Motor neuron (in vitro differentiated cells): Measurements from ENCODE around the gene KDELR3. TPM values are rescaled to one million over a fixed set of nuclear protein-coding genes. Genes with fewer than 3 reads are reported as not detected.

Experiments
- ATAC-seq, 8 experiments: fragments of 200-7000 bp; cut with Tn5 transposase; replicated peaks in 6 of 8; 2 replicates each; pipeline ENCODE4 v1.8.0; 2021; ENCODE audit warnings: mild to moderate bottlenecking in 8 of 8, moderate library complexity in 8 of 8
- H3K27ac ChIP-seq, 2 donors: fragments of 250-450 bp; sonication (Bioruptor Pico); 2 replicates each; pipeline ENCODE4 v1.9.0; 2021; ENCODE audit warnings: antibody characterized with exemption in 2 of 2, mild to moderate bottlenecking in 2 of 2, moderate library complexity in 1 of 2
- H3K4me1 ChIP-seq, 2 donors: fragments of 250-450 bp; sonication (Bioruptor Pico); replicated peaks in 1 of 2; 2 replicates each; pipeline ENCODE4 v1.6.1; 2021; ENCODE audit warnings: antibody characterized with exemption in 2 of 2, mild to moderate bottlenecking in 2 of 2, moderate library complexity in 1 of 2
- H3K4me3 ChIP-seq, 5 donors: fragments of 250-450 bp; sonication (Bioruptor Pico); 2 replicates each; pipeline ENCODE4 v1.9.0; 2021; ENCODE audit warnings: antibody characterized with exemption in 5 of 5, mild to moderate bottlenecking in 5 of 5, moderate library complexity in 4 of 5
- WGBS, 10 experiments: fragments of 450-650 bp; shearing (Covaris generic); methylation state at CpG; one replicate each; pipeline ENCODE4 v1.0.0; 2022; 5-methylcytosine and 5-hydroxymethylcytosine counted together
- in situ Hi-C, 9 experiments: fragments of 400-800 bp; cut with MboI; loops; one replicate each; pipeline ENCODE4 v1.15.0; 2021; ENCODE audit warnings: low sequenced_read_pairs in 9 of 9, low pct_unique_long_range_greater_than_20kb in 2 of 9; ENCODE audit not compliant: unreplicated experiment in 9 of 9
- total RNA-seq, 8 experiments: library from RNA; unstranded; fragments of 300-600 nt; gene quantifications; 2 replicates each; pipeline versions ENCODE4 v1.2.3 to v1.2.4, GENCODE V29; 2022

The KDELR3 gene
- total RNA-seq: 10 to 100 TPM in 2 of 8 experiments, 1 to 10 TPM in 6; 2.4 to 34.6 (median 7.3) TPM

DNA sequence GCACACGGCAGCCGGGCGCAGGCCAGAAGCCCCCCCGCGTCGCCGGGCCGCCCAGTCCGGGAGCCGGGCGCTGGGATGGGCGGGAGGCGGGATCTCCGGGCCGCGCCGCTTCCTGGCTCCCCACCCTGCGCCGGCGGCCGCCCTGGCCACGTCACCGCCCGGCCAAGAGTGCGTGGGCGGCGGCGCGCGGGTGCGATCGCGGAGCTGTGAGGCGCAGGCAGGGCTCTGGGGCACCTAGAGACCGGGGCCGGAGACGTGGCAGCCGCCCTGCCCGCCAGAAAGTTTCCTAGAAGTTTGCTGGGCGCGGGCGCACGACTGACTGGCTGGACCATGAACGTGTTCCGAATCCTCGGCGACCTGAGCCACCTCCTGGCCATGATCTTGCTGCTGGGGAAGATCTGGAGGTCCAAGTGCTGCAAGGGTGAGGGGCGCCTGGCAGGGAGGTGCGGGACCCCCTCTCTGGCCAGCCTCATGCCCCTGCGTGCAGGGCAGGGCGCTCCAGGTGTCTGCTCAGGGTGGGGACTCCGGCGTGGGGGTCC lies at the start of gene KDELR3:
KDELR3 (plus strand) TSS at position 193 of the 539 bp plus-strand sequence; CDS start at position 331, 138 bp downstream.
- peaks cover 10 to 18% of the 10 kb centered on the region in 2 donors for H3K4me1 ChIP-seq
- H3K4me3 ChIP-seq: peak within 1 kb of the TSS in 4 of 5 donors; percentile 11 to 37 (median 31)
- in situ Hi-C loops: no loop called here
- WGBS, 10 experiments: 0 to 45% (median 4%) methylated on average over 2 to 15 of the region's 53 CpGs; no CpG with 5 or more reads in 4 of the 10 experiments
- ATAC-seq: peak; percentile 65 to 96 (median 75)
- H3K27ac ChIP-seq: no peak within 1 kb of the TSS

DNA sequence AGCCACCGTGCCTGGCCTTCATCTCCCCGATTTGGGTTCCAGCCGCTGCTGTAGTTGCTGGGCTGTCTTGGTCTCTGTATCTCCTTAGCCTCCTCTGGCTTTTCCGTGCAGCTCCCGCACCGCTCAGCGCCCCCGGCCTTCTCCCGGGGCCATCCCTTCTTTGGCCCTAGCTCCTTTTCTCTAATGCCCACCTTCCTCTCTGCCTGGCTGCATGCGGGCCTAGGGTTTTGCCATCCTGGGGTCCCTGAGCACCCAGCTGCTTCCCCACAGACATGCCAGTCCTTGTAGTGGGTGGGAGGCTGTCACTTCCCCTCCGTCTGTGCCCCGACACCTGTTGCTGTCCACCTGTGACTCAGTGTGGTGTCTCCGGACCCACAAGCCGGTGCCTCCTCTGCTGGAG lies 49.3 kb upstream of the KDELR3 start:
- WGBS, 10 experiments: 67 to 100% (median 91%) methylated on average over 2 to 11 of the region's 14 CpGs; no CpG with 5 or more reads in 2 of the 10 experiments
- in situ Hi-C loops: no loop called here
- Histone ChIP-seq H3K4me3 (no peak overlapping the region), H3K27ac (no peak overlapping the region), H3K4me1 (peaks cover 7 to 32% of the 10 kb centered on the region in 2 donors)
- ATAC-seq: no peak

DNA sequence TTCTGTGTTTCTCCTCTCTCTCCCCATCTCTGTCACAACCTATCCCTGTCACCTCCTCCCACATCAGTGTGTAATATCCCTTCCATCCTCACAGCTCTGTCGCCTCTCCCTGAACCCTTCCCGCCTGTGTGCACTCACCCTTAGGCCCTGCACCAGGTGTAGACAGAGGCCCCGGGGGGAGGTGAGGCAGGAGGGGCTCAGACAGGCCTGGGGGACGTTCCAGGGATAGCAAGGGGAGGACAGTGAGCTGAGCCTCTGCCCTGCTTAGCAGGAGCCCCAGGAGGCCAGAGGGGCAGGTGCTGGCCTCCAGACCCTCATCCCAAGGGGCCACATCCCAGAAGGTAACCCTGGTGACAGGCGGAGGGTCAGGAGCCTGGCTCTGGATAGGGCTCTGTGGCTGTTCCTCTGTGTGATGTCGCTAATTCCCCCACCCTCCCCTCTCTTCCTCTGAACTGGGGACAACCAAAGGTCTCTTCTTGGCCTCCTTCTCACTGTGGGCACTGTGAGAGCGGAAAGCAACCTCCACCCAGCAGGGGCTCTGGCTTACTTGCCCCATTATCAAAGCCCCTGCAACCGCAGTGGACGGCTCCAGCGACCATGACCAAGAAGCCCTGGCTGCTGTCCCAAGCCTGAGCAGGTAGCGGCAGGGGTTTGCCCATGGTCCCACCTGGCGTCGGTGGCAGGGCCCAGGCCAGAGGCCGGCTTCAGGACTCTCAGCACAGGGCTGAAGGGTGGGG lies 48.6 kb upstream of the KDELR3 start:
- Histone ChIP-seq H3K4me3 (no peak overlapping the region), H3K27ac (no peak overlapping the region), H3K4me1 (peaks cover 7 to 39% of the 10 kb centered on the region in 2 donors)
- in situ Hi-C loops: no loop called here
- 60 to 100% (median 83%) methylated on average over 1 to 4 of the region's 14 CpGs; no CpG with 5 or more reads in 6 of the 10 experiments for WGBS, 10 experiments
- ATAC-seq: peak in 5 of 8 experiments; percentile 7 to 20 (median 17)

DNA sequence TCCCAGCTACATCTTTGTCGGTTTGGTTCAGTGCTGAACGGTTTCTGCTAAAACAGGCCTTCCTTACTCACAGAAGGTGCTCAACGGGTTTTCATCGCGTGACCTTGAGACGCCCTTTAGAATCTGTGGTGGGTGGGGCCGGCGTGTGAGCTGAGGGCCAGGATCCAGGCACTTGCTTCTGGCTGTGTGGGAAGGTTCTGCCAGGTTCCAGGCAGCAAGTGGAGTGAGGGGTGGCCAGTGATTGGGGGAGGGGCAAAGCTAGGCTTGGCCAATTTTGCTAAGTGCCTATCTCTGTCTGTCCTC lies 48.1 kb upstream of the KDELR3 start:
- Histone ChIP-seq H3K4me1 (peaks cover 7 to 43% of the 10 kb centered on the region in 2 donors), H3K4me3 (no peak overlapping the region), H3K27ac (no peak overlapping the region)
- peak in 1 of 8 experiments; percentile 16 for ATAC-seq
- in situ Hi-C loops: no loop called here
- WGBS, 10 experiments: 79 to 80% methylated on average over 1 to 6 of the region's 8 CpGs; no CpG with 5 or more reads in 8 of the 10 experiments

DNA sequence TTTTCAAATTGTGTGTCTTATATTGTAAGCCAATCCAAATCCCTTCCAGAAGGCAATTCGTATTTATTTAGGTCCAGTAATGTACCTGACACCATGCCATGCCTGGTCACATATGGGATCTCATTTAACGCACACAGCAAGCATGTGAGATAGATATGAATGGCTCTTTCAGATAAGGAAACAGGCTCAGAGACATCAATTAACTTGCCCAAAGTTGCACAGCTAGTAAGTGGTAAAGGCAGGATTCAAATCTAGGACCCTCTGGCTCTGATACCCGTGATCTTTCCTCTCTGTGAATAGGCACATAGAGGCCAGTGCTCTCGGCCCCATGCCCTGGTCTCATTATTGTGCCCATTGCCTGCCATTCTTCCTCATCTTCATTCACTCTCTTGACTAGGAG lies 47.2 kb upstream of the KDELR3 start:
- Histone ChIP-seq H3K27ac (no peak overlapping the region), H3K4me3 (no peak overlapping the region), H3K4me1 (peaks cover 3 to 38% of the 10 kb centered on the region in 2 donors)
- no peak for ATAC-seq
- in situ Hi-C loops: no loop called here
- WGBS, 10 experiments: 69 to 100% (median 100%) methylated on average over 1 to 3 of the region's 4 CpGs; no CpG with 5 or more reads in 3 of the 10 experiments

DNA sequence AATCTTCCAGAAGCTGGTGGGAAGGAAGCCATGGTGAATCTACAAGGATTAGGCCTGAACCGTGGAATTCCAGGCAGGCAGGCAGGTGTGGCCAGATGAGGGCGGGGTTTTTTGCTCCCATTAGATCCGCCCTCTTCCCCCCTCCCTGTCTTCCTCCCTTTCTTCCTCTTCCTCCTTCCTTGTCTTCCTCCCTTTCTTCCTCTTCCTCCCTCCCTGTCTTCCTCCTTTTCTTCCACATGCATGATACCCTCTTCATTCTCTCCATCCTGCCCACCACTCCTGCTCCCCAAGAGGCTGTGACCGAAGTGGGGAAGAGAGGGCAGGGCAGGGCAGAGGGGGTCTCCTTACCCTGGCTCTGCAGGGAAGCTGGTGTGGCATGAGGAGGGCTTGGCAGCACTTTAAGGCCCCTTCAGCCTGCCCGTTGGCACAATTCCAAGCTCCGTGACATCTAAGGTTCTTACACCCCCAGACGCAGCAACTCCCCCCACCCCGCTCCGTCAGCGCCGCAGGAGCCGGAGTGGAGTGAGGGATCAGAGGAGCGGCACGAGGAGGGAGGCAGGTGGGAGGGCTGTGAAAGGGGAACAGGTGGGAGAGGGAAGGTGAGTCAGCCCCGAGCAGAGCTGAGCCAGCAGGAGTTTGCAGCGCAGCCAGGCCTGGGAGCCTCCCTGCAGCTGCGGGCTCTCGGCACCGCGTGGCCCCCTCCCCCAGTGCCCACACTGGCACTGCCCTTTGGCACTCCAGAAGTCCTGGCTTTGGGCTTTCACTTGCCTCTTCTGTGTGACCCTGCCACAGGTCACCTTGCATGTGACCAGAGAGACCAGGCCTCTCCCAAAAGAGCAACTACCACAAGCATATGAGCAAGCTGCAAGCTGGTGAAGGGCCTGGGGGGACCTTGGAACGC lies 45.0 kb upstream of the KDELR3 start:
- peak overlapping the region in 1 of 2 donors; percentile 26 for H3K27ac ChIP-seq
- WGBS, 10 experiments: 17 to 94% (median 50%) methylated on average over 1 to 10 of the region's 21 CpGs; no CpG with 5 or more reads in 2 of the 10 experiments

DNA sequence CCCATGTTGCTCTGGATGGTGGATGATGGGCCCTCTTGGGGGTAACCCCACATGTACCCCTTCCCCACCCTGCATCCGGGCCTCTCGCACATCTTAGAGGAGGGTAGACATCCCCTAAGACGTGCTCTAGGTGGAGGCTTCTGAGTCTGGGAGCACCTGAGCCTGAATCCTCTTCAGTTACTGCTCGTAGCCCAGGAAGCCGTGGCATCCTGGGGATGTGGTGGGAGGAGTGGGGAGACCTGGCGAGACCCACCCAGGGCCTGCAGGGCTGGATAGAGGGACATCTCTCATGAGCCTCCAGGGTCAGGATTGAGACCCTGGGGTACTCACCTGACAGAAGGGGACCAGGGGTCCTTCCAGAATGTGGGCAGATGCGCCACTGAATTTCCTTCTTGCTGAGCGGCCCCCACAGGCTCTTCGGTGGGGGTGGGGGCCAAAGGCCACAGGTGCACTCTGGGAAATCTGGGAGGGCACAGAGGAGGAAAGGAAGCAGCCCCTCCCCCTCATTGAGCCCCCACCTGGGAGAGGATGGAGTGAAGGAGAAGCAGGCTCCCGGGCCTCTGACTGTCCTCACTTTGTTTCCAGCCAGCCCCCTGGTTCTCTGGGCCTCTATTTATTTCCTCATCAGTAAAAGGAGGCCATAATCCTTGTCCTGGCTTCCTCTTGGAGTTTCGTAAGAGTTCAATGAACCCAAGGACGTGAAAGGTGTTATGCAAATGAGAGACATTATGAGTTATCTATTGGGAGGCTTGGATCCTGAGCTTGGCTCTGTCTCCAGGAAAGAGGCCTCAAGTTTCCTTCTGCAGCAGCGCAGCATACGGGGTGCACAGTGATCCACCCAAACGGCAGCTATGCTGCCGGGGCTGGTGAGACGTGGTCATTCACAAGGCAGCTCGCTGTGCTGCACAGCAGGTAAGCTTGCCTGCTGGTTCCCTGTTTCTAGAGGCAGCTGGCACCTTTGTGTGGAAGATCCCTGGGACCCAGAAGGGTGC lies 44.1 kb upstream of the KDELR3 start:
- peak in 3 of 8 experiments; percentile 6 to 18 (median 11) for ATAC-seq
- H3K4me3 ChIP-seq: no peak overlapping the region
- 43 to 93% (median 89%) methylated on average over 2 to 9 of the region's 18 CpGs; no CpG with 5 or more reads in 5 of the 10 experiments for WGBS, 10 experiments
- H3K4me1 ChIP-seq: peaks cover 3 to 38% of the 10 kb centered on the region in 2 donors
- in situ Hi-C loops: no loop called here
- H3K27ac ChIP-seq: peak overlapping the region in 1 of 2 donors; percentile 26

More for the DNA sequence above, 45.0 kb upstream of the KDELR3 start:
- ATAC-seq: peak in 5 of 8 experiments; percentile 11 to 46 (median 33)
- no peak overlapping the region for H3K4me3 ChIP-seq
- H3K4me1 ChIP-seq: peaks cover 3 to 38% of the 10 kb centered on the region in 2 donors
- in situ Hi-C loops: no loop called here

DNA sequence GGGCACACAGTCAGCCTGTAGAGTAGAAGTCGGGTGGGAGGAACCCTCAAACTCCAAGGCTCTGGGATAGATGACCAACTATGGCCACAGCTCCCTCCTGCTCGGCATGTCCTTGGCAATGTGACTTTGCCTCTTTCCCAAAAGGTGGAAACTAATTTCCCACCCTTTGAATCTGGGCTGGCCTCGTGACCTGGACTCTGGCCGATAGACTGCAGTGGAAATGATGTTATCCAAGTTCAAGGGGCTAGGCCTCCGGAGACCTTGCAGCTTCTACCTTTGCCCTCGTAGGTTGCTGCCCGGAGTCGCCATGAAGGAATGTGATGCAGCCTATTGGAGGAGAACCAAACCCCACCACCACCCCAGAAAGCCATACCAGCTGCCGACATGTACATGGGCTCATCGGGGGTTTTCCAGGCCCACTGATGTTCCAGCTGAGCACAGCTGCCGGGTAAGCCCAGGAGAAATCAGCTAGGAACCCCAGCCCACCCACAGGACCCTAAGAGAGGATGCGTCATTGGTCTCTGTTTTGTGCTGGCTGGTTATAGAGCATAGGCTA lies 43.3 kb upstream of the KDELR3 start:
- no peak overlapping the region for H3K4me3 ChIP-seq
- H3K27ac ChIP-seq: no peak overlapping the region
- WGBS, 10 experiments: 54 to 85% (median 74%) methylated on average over 1 to 7 of the region's 12 CpGs; no CpG with 5 or more reads in 6 of the 10 experiments
- in situ Hi-C loops: no loop called here
- no peak for ATAC-seq
- H3K4me1 ChIP-seq: peaks cover 8 to 35% of the 10 kb centered on the region in 2 donors

DNA sequence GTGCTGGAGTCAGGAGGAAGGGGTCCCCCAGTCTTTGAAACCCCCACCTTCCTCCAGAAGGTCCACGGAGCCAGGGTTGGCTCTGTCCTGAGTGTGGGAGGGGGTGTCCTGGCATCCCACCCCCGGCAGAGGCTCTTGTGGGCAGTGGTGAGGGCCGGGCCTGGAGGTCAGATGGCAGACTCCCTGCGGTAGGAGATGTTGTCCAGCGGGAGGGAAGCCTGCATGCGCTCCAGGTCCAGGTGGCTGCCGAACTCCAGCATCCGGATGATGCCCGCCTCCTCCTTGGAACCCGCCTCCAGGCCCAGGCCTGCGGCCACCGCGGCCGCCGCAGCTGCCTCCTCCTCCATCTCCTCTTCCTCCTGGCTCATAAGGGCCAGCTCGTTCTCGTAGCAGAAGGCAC lies 41.3 kb upstream of the KDELR3 start:
- H3K4me1 ChIP-seq: peaks cover 9 to 48% of the 10 kb centered on the region in 2 donors
- WGBS, 10 experiments: 57 to 100% (median 93%) methylated on average over 2 to 7 of the region's 17 CpGs; no CpG with 5 or more reads in 5 of the 10 experiments
- in situ Hi-C loops: no loop called here
- no peak for ATAC-seq
- no peak overlapping the region for H3K27ac ChIP-seq
- no peak overlapping the region for H3K4me3 ChIP-seq

DNA sequence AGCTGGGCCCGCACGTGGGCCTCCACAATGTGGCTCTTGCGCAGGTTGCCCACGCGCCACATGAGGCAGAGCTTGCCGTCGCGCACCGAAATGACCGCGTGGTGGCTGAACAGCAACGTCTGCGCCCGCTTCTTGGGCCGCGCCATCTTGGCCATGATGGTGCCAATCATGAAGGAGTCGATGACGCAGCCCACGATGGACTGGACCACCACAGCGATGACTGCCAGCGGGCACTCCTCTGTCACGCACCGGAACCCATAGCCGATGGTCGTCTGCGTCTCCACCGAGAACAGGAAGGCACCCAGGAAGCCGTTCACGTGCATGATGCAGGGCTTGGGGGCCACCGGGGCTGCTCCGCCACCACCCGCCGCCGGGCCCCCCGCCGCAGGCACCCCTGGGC lies 40.4 kb upstream of the KDELR3 start:
- H3K27ac ChIP-seq: no peak overlapping the region
- WGBS, 10 experiments: 80 to 100% (median 98%) methylated on average over 1 to 15 of the region's 36 CpGs; no CpG with 5 or more reads in 4 of the 10 experiments
- H3K4me1 ChIP-seq: peaks cover 8 to 54% of the 10 kb centered on the region in 2 donors
- in situ Hi-C loops: no loop called here
- ATAC-seq: no peak
- no peak overlapping the region for H3K4me3 ChIP-seq

DNA sequence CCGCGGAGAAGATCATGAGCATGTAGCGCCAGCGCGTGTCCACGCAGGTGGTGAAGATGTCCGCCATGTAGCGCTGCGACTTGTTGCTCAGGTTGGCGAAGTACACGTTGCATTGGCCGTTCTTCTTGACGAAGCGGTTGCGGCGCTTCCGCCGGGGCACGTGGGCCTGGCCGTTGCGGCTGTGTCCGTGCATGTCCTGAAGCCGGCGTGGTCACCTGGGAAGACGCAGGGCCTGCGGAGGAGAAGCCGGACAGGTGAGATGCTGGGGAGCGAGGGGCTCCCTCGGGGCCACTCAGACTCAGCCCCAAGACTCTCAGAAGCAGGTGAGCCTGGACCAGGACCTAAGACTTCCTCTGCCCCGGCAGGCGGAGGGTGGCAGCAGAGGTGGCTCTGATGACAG lies 40.0 kb upstream of the KDELR3 start:
- in situ Hi-C loops: no loop called here
- H3K4me3 ChIP-seq: no peak overlapping the region
- H3K4me1 ChIP-seq: peaks cover 7 to 49% of the 10 kb centered on the region in 2 donors
- no peak for ATAC-seq
- 80 to 100% (median 97%) methylated on average over 1 to 9 of the region's 31 CpGs; no CpG with 5 or more reads in 5 of the 10 experiments for WGBS, 10 experiments
- no peak overlapping the region for H3K27ac ChIP-seq
